ENCODE data around the gene ARMC3. TPM values are rescaled to one million over a fixed set of nuclear protein-coding genes. Genes with fewer than 3 reads are reported as not detected.
"Not testable (repeated sequence)": the region's sequence is repeated elsewhere in the genome, so short reads cannot be mapped to it uniquely, and the experiment has no call there.

ARMC3 gene
- total RNA-seq, 1 donor from 2014 or later: not detected

- intact Hi-C loops (cut with micrococcal nuclease): not testable (repeated sequence)
Observed at GRCh38 chr10:23070092-23070912, 142.4 kb downstream of the ARMC3 start.

GRCh38 chr10:23070913-23071218 is 143.0 kb downstream of the ARMC3 start:
- intact Hi-C loops (cut with micrococcal nuclease): no loop called here

GRCh38 chr10:23072593-23072992 is 144.7 kb downstream of the ARMC3 start:
- intact Hi-C loops (cut with micrococcal nuclease): not testable (repeated sequence)

- intact Hi-C loops (cut with micrococcal nuclease): no loop called here
Observed at GRCh38 chr10:23073527-23073926, 145.7 kb downstream of the ARMC3 start.

- intact Hi-C loops (cut with micrococcal nuclease): no loop called here
Observed at GRCh38 chr10:23075672-23076071, 147.8 kb downstream of the ARMC3 start.

GRCh38 chr10:23078114-23078513 is 150.3 kb downstream of the ARMC3 start:
- intact Hi-C loops (cut with micrococcal nuclease): no loop called here

DNA sequence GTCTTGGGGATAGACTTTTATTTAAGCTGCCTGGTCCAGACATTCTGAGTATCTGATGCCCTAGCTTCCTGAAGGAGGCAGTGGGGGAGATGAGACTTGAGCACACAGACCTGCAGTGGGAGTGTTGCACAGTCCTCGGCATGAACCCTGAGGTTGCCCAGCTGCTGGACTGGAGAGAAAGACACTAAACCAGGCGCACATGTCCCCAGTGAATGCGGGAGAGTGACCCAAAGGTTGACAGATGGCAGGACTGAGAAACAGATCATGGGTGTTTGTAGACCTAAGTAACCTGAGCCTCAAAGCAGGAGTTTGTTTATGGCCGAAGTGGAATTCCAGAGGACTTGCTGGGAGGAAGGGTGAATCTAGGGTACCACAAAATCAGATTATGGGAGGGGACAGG is 151.8 kb downstream of the ARMC3 start:
- intact Hi-C loops (cut with micrococcal nuclease): no loop called here

DNA sequence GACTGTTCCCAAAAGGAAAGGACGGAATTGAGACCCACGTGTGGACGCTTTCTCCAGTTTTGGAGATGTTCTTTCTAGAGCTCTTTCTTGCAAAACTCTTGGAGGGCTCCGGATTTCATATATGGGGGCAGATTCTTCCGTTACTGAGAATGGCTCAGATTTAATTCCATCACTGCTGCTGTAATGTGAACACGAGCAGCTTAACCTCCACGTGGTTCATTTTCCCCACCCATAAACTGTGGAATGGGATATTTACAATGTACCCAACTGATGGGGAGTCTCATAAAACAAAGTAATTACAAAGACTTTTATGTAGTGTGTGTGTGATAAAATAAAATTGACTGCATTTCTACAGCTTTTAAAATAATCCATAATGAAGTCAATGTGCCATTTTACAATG is 152.4 kb downstream of the ARMC3 start:
- intact Hi-C loops (cut with micrococcal nuclease): no loop called here

- intact Hi-C loops (cut with micrococcal nuclease): no loop called here
Observed at GRCh38 chr10:23081221-23081750, 153.4 kb downstream of the ARMC3 start.

- intact Hi-C loops (cut with micrococcal nuclease): no loop called here
Observed at GRCh38 chr10:23081891-23082290, 154.0 kb downstream of the ARMC3 start.

Other genes starting within 250 kb of the ARMC3 start
- gene PIP4K2A, start 213.5 kb upstream of the ARMC3 start, total RNA-seq: 108 and 115 TPM in 2 replicates
- 13.4 and 13.5 TPM in 2 replicates for gene MSRB2, start 167.5 kb downstream of the ARMC3 start, total RNA-seq

Data from T-helper 2 cell treated with Interferon-gamma antibody and Interleukin-4, amounts not matched to agents 100 ng/mL and 5 ng/mL, for 36 hours (primary cell).